GM18861 (cell line): ENCODE measurements around the gene FEZF1.

Source experiments
- ATAC-seq: cut with Tn5 transposase; IDR thresholded peaks from one replicate; pipeline ENCODE4 v1.9.1; 2021; ENCODE audit not compliant: unreplicated experiment

The FEZF1 gene

DNA sequence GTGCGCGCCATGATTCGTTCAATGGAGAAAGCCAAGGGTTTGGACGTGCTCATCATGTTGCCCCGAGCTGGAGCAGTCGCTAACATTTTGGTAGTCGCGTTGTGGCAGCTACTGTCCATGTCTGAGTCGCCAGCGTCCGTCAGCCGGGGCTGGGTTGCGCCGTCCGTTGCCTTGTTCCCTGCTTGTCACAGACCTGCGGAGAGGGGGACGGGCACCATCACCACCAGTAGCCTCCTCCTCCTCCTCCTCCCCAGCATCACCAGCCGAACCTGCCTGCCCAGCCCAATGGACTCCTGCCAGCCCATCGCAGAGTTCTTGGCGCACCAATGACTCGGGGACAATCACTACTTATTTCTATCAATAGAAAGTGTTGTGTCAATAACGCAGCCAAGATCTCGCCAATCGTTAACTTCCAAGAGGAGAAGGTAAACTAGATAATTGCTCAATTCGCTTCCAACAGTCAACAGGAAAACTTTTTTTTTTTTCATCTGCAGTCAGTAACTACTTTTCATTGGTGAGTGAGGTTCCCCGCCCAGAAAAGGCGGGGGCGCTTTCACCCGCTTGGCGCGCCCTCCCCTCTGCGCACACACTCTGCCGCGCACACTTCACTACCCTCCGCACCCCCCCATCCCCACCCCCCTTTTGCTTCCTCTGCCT lies at the start of gene FEZF1:
Gene FEZF1 (minus strand): TSS at position 432 of the 657 bp plus-strand sequence. CDS start 313 bp downstream, at position 119.
- ATAC-seq = no peak

DNA sequence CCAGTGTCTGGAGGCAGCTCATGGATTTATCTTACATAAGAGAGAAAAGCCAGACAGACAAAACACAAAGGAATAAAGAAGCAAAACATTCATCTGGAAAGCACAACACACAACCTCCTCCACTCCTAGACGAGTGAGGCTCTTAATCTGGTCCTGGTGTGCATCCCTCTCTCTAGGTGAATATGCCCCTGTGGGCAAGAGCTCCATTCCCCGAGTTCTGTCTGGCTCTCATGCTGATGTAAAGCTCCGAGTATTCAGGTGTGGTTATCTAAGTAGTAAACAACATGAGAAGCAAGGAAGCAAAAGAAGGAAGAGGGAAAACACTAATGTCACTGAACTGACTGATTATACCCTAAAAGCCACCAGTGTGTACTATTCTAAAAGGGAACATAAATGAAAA lies 47.9 kb upstream of the FEZF1 start:
- ATAC-seq = no peak

DNA sequence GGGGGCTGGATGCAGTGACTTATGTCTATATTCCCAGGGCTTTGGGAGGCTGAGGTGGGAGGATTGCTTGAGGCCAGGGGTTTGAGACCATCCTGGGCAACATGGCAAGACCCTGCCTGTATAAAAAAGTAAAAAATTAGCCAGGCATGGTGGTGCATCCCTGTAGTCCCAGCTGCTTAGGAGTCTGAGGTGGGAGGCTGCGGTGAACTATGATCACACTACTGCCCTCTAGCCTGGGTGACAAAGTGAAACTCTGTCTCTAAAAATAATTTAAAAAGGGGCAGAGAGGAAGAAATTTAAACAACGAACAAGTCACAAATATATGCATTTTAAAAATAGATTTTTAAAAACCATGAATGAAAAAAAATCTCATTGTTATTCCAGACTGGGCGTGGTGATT lies 46.2 kb upstream of the FEZF1 start:
- ATAC-seq = no peak

DNA sequence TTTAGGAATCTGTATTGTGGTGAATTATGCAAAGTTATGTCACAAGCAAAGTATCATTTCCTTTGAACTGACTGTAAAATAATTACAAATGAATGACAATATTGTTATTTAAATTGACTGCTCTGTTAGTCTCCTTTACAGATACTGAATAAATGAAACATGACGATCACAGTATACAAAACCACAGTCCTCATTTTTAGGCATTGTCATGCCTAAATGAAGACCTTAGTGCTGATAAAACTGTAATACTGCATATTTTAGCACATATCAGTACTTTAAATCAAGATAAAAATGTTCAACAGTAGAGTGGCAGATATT lies 39.7 kb upstream of the FEZF1 start:
- no peak for ATAC-seq

DNA sequence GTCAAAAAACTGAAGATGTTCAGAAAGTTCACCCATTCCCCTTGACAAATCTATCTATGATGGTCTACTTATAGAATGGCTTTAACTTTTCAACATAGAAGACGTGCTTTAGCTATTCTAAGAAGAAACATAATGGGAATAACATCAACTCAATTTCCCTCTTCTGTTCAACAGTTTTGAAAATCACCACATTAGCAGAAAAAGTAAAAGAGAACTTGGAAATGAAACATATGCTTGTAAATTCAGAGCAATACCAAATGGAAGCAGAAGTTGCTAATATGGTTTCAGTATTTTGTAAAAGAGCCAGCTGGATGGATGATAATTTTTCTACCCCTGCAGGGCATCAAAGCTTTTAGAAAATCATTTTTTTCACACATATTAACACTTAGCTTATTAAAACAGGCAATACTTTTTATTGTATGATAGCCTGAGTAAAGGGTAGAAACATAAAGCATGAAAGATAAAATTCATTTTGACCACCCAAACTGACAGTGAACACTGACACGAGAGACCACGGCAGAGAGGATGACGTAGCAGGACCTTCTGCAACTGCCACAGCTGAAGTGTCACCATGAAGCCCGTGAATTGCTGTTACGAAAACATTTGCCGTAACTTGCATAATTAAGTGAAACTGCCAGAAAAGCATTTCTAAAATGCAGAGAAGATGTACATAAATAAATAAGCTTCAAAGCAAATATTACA lies 39.2 kb upstream of the FEZF1 start:
- no peak for ATAC-seq

DNA sequence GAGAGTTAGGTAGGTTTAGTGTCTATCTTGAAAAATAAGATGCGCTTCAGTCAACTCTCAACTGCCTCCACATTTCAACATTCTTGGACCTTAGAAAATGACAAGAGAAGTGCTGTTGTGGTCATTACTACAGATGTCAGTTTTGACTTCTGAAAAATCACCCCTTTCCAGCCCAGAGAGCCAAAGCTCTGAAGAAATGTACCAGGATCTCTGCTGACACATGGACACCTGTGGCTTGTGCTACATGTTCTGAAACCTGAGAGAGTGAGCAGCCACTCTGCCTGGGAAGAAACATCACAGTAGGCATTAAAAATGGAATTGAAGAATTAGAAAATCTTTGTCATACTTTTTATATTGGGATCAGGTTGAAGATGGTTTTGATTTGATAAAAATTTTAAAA lies 35.9 kb upstream of the FEZF1 start:
- ATAC-seq = no peak

DNA sequence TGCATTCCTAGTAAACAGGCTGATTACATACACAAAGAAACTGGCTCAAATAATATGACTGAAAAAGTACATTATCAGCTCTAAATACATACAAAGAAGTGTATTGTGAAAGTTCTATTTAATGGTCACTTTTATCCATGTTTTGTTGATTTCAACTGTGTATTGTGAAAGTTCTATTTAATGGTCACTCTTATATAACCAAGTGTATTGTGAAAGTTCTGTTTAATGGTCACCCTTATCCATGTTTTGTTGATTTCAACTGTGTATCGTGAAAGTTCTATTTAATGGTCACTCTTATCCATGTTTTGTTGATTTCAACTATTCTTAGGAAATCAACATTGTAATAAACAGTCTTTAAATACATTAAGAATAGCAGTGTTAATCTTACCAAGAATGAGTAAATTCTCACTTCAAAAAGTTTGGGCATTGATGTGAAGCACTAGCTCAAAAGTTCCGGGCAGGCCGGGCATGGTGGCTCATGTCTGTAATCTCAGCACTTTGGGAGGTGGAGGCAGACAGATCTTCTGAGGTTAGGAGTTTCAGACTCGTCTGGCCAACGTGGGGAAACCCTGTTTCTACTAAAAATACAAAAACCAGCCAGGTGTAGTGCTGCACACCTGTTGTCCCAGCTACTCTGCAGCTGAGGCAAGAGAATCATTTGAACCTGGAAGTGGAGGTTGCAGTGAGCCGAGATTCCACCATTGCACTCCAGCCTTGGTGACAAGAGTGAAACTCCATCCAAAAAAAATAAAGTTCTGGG lies 34.8 kb upstream of the FEZF1 start:
- no peak for ATAC-seq

DNA sequence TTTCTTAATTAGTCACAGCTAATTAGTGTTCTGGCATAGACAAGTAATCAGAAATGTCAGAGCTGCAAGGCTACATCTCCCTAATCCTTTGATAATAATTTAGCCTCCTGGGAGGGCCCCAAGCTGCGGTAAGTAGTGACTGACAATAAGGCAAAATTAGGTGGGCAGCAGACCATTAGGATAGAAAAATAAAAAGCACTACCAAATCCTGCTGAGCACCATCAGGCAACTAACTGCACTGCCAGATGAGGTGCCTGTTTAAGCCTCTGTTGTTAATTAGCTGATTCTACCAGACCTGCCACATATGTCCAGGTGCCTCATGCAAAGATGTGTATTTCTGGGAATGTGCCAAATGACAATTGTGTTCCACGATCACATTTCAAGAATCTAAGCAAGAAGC lies 32.5 kb upstream of the FEZF1 start:
- ATAC-seq = no peak

DNA sequence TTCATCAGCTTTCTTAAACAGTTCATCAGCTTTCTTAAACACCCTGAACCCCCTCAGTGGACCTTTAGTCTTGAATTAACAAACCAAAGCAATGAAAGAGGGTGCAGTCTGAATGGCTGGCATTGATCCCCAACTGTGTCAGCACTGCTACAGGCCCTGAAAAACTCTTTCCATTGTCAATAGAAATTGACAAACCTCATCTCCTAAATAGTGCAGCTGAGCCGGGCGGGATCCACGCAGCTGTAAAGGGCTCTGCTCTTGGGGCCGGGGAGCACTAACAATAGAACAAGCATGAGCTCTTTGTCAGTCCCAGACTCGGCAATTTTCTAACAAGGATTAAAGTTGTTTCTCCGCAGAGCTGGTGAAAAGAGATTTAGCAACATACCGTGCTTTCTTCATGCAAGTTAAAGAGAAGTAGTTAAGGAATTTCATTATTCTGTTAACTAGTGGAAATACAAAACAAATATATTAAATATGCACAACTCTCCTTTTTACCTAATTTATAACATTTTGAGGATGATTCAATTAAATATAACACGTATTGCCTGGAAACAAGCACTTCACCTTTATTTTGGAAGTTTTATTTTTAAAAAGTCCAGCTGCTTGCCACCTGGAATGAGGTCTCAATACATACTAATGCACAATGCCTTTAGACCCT lies 24.7 kb upstream of the FEZF1 start:
- ATAC-seq = no peak

DNA sequence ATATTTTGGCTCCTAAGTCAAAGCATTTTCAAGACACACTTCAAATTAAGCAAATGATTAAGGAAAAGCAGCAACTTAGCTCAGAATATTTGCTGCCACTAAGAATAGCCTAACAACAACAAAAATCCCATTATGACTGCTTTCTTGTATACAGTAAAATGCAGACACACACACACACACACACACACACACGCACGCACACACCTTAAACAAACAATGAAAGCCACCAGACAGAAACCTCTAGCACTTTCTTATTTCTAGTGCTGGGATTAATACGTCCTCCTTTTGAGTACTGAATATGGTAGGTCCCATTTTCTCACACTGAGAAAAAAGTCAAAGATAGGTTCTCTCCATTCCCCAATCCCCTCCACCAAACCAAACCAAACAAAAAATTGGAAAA lies 23.4 kb upstream of the FEZF1 start:
- no peak for ATAC-seq

DNA sequence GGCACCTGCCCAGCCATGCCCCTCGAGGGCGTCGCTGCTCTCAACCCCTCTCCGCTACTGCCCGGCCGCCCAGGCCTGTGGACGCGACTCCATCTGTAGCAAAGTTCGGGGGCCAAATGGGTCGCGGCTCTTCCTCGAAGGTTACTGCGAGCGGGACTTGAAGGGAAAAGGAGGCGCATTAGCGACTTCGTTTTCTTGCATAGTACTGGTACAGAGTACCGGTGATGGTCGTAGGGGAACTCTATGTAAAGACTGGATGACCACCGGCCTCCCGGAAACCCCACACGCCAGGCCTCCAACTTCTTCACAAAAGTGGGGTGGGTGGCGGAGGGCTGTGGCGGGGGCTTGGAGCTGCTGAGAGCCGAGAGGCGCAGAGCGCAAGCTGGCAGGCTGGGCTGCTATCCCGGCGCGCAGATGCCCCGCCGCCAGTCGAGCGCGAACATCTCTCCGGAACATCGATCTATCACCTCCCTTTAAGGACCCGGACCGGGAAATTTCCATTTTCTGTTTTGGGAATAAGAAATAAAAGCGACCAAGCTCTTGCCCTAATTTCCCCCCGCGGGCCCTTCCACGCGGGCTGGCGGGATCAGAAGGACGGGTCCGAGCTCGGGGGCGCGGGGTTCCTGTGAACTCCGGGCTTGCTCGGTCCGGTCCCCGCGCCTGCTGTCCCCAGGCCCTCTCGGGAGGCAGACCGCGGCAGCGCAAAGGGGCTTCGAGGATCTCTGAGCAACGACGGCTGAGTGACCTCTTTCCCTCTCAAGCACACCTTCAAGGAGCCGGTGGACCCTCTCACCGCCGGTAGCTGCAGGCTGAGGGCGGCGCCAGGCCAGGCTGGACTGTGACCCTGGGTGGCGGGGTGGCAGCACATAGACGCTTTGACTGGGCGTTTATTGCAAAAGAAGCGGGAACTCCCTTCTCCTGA lies 12.2 kb upstream of the FEZF1 start:
- no peak for ATAC-seq

DNA sequence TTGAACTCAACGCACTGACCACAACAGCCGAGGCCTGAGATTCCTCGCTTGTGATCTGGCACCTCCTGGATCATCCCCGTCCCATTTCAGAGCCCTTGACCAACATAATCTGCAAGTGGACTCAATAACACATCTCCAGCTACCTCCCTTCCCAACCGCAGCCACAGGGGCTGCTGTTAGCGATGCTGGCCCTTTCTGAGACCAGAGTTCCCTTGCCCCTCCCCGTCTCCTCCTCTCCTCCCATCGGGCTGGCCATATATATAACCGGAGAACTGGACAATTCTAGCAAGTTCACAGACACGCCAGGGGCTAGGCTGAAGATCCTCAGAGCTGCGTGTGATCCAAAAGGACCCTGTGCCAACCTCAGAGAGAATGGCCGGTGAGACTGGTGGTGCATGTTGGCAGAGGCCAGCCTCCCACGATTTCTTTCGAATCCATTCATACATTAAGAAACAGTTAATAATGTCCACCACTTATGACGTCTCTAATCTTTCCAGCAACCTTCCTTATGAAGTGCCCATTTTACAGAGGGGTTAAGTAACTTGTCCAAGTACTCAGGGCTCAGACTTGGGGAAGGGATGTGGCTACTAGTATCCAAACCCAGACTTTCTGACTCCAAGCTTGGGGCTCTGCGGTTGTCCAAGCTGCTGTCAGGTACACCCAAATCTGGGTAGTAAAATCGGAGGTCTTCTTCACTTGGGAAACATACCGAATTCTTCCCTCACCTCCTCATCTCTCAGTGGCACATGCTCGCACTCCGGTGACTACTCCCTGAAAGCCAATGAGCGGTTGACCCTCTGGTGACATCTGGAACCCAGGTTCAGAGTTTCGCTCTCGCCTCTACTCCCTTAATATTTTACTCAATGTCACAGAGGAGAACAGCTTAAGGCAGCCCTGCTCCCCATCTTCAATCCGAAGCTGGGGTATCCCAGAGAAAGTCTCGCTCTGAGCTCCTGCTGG lies 11.2 kb upstream of the FEZF1 start:
- no peak for ATAC-seq

DNA sequence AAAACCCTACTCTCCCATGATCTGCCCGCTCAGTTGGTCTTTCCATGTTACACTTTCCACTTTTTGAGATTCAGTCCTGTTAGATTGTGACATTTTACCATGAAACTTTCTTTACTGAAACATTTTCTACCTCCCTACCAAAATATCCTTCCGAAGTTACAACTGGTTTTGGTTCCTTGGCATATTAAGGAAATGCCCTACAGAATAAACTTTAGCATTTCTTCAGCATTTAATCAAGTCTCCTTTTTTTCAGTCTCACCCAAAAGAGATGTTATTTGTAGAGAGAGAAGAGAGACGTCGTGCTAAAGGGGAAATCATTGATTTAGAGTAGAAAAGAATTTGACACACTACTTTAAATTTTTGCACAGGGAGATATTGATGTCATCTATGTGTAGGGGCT lies 9.7 kb upstream of the FEZF1 start:
- ATAC-seq = no peak

DNA sequence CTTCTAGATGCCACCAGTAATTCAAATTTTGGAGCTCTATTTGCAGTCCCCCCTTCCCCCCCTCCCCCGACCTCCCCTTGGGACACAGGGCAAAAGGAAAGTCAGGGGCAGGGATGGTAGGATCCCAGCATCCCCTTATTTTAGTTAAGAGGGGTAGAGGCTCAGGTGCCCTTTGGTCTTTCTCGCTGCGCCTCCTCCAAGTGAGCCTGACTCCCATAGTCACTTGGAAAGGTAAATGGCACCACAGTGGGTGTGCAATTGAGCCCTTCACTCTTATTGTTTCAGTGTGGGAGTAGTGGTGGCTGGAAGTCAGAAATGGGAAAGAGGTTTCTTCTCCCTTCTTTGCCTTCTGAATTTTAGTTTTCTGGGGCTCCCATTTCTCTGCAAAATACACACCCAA lies 8.2 kb upstream of the FEZF1 start:
- no peak for ATAC-seq

DNA sequence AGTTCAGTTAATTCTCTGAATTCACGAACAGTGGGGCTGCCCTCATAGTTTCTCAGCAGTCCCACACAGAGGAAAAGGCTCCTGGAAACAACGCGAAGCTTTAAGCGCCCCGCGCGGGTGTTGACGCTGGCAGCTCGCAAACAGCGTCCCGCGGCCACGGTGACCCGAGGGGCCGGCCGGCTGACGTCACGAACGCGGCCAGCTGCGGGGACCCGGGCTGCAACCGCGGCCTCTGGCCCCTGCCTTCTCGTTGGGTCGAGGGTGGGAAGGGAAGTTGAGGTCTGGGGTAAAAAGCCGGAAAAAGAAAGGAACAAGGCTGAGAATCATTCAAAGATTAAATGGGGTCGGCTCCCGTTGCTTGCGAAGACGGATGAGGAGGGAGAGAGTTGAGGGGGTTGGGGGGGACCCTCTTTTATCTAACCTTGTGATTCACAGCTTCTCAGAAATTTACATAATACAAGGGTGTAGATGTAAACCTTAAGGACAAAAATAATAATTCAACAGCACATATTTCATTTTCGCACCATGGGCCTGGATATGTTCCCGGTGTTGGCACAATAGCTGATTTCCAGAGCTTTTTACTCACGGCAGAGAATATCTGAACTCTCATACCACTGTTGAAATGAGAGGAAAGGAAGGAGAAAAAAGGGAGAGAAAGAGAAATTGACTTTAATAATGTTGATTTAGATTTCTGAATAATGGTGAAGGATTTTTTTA lies 7.3 kb upstream of the FEZF1 start:
- no peak for ATAC-seq

DNA sequence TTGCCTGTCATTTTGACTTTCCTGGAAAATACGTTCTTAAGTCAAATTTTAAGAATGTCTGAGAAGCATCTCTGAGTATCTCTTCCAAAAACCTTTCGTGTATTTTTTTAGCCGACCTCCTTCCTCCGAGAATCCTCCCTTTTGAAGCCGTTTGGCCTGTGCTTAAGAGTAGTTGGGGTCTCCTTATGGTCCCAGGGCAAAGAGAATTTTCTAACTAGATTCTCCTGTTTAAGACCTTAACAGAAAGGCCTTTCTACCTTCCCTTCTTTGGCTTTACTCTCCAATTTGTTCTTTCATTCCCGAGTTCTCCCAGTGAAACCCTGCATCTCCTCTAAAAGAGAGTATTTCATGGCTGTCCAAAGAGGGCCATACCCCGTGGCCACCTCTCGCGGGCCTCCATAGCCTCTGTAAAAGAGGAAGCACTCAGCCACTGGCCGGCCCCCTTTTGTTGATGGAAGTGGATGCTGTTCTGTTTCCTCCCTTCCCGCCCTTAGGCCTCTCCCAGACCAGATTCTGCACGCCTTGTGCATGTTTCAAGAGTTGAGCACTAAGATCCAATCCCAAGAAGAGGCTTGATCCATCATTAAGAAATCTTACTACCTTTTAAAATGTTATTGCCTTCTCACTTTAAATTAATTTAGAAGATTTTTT lies 6.6 kb upstream of the FEZF1 start:
- no peak for ATAC-seq

DNA sequence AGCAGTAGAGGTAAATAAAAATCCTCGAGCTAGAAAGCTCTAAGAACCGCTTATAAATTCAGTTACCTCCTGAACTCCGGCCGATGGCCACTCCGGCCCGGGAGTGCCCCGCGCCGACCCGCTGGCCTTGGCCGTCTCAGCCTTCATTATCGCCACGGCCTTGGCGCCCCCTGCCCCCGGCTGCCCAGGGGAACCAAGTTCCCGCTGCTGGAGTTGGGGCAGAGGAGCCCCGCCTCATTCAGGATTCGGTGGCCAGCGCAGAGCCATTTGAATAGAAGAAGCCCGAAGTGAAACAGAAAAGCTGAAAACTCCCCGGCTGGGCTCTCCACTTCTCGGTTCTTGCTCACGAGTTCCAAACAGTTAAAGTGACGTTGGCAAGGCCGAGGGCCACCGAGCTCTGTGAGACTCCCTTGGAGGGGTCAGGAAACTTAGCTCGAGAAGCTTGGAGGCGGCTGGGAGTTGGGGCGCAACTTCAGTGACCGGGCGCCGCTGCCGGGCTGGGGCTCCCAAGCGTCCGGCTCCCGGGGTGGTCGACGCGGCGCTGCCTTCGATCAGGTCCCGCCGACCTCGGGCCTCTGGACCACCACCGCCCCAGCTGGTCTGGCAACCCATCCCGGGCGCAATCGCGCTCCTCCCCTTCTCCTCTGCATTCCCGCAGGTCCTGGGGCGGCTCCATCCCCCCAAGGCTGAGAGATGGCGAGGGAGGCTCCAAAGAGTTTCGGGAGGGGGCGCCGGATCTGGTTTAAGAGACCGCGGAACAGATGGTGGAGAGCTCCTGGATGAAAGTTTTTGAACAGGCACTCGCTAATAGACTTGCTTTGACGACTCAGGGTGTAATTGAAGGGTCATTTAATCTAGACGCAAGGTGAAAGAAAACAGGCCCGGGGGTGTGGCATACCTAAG lies 5.8 kb upstream of the FEZF1 start:
- ATAC-seq = peak; percentile 36
